Activated T-cell treated with anti-CD3 and anti-CD28 coated beads, Interleukin-2, amount 50 U/mL, for 72 hours (primary cell): ENCODE data around the gene OAS2. TPM values are rescaled to one million over a fixed set of nuclear protein-coding genes. Genes with fewer than 3 reads are reported as not detected.
A peak's percentile ranks its signal among the peaks of the same experiment; 100 is the strongest.
"Not testable (repeated sequence)": the region's sequence is repeated elsewhere in the genome, so short reads cannot be mapped to it uniquely, and the experiment has no call there.

Experiments used
- ATAC-seq, 2 donors: fragments of 150-1000 bp; cut with Tn5 transposase; replicated peaks in 1 of 2; 2 replicates each; pipeline ENCODE4 v1.10.0; 2021; ENCODE audit warnings: moderate library complexity in 2 of 2, mild to moderate bottlenecking in 1 of 2
- DNase-seq, 2 donors: peaks; one replicate each; pipeline ENCODE4 v3.0.0; 2021 to 2022; ENCODE audit warnings: mixed read lengths in 1 of 2
- H3K27ac Mint-ChIP-seq: one replicate; pipeline ENCODE4 v1.8.0; 2022; ENCODE audit warnings: mild to moderate bottlenecking, moderate library complexity, mixed read lengths
- H3K27me3 Mint-ChIP-seq: one replicate; pipeline ENCODE4 v1.8.0; 2022; ENCODE audit warnings: low read depth, mixed read lengths
- H3K36me3 Mint-ChIP-seq, 2 donors: one replicate each; pipeline ENCODE4 v1.8.0; 2022; ENCODE audit warnings: mixed read lengths in 2 of 2, mild to moderate bottlenecking in 1 of 2; ENCODE audit not compliant: insufficient read depth in 2 of 2
- H3K4me1 Mint-ChIP-seq: one replicate; pipeline ENCODE4 v1.8.0; 2022; ENCODE audit warnings: low read depth, mixed read lengths
- H3K4me3 Mint-ChIP-seq, 2 donors: one replicate each; pipeline ENCODE4 v1.8.0; 2022; ENCODE audit warnings: mild to moderate bottlenecking in 2 of 2, mixed read lengths in 2 of 2, moderate library complexity in 2 of 2
- H3K9me3 Mint-ChIP-seq, 2 donors: one replicate each; pipeline ENCODE4 v1.8.0; 2022; ENCODE audit warnings: mixed read lengths in 2 of 2
- total RNA-seq, 2 donors: library from RNA; stranded (reverse); gene quantifications; one replicate each; pipeline ENCODE4 v1.2.3, GENCODE V29; 2022

OAS2 gene
- total RNA-seq, 2 donors from 2014 or later: 80.2 to 139 TPM

- no peak for DNase-seq
- peaks cover 0 to 8% of the 10 kb centered on the region in 2 donors for H3K9me3 Mint-ChIP-seq
- H3K27ac Mint-ChIP-seq: peak overlapping the region; percentile 99
- H3K36me3 Mint-ChIP-seq: peaks cover 23 to 31% of the 10 kb centered on the region in 2 donors
- peaks cover 38% of the 10 kb centered on the region for H3K4me1 Mint-ChIP-seq
- peak overlapping the region; percentile 95 for H3K4me3 Mint-ChIP-seq
- H3K27me3 Mint-ChIP-seq: no peaks in the 10 kb centered on the region
- ATAC-seq: no peak
These were observed 678 bp upstream of the OAS2 start for GRCh38 chr12:112977641-112978040.

GRCh38 chr12:112979041-112979680, 842 bp downstream of the OAS2 start:
- DNase-seq (peak; percentile 47 to 49), ATAC-seq (peak; percentile 36 to 49)
- Mint-ChIP-seq H3K27me3 (no peaks in the 10 kb centered on the region), H3K36me3 (peaks cover 37 to 39% of the 10 kb centered on the region in 2 donors), H3K9me3 (peaks cover 0 to 9% of the 10 kb centered on the region in 2 donors), H3K27ac (peak overlapping the region; percentile 99), H3K4me3 (peak overlapping the region; percentile 95), H3K4me1 (peaks cover 43% of the 10 kb centered on the region)

GRCh38 chr12:112980491-112981158, 2.3 kb downstream of the OAS2 start:
- Mint-ChIP-seq H3K4me3 (peak overlapping the region; percentile 95), H3K4me1 (peaks cover 43% of the 10 kb centered on the region), H3K27ac (peak overlapping the region; percentile 88), H3K27me3 (no peaks in the 10 kb centered on the region), H3K9me3 (peaks cover 4 to 14% of the 10 kb centered on the region in 2 donors), H3K36me3 (peaks cover 49 to 51% of the 10 kb centered on the region in 2 donors)
- ATAC-seq (no peak), DNase-seq (no peak)

GRCh38 chr12:112985642-112986290, 7.4 kb downstream of the OAS2 start:
- no peak overlapping the region for H3K27ac Mint-ChIP-seq
- peaks cover 5 to 17% of the 10 kb centered on the region in 2 donors for H3K9me3 Mint-ChIP-seq
- H3K4me3 Mint-ChIP-seq: no peak overlapping the region
- peaks cover 60 to 74% of the 10 kb centered on the region in 2 donors for H3K36me3 Mint-ChIP-seq
- ATAC-seq (no peak), DNase-seq (no peak)
- peaks cover 48% of the 10 kb centered on the region for H3K4me1 Mint-ChIP-seq
- no peaks in the 10 kb centered on the region for H3K27me3 Mint-ChIP-seq

- no peak for ATAC-seq
- H3K9me3 Mint-ChIP-seq: peaks cover 5 to 18% of the 10 kb centered on the region in 2 donors
These were observed 8.0 kb downstream of the OAS2 start for GRCh38 chr12:112986291-112986800.

GRCh38 chr12:112987561-112987960, 9.2 kb downstream of the OAS2 start:
- Mint-ChIP-seq H3K4me3 (peak overlapping the region in 1 of 2 donors; percentile 58), H3K36me3 (peaks cover 54 to 71% of the 10 kb centered on the region in 2 donors), H3K27me3 (no peaks in the 10 kb centered on the region), H3K27ac (peak overlapping the region; percentile 89), H3K9me3 (peaks cover 5 to 14% of the 10 kb centered on the region in 2 donors), H3K4me1 (peaks cover 30% of the 10 kb centered on the region)
- DNase-seq (no peak), ATAC-seq (no peak)

More at GRCh38 chr12:112986291-112986800, 8.0 kb downstream of the OAS2 start:
- H3K27me3 Mint-ChIP-seq: no peaks in the 10 kb centered on the region
- DNase-seq: no peak
- peaks cover 42% of the 10 kb centered on the region for H3K4me1 Mint-ChIP-seq
- no peak overlapping the region for H3K27ac Mint-ChIP-seq
- H3K4me3 Mint-ChIP-seq: no peak overlapping the region
- peaks cover 60 to 72% of the 10 kb centered on the region in 2 donors for H3K36me3 Mint-ChIP-seq

GRCh38 chr12:112988224-112988623, 9.9 kb downstream of the OAS2 start:
- DNase-seq (peak; percentile 19 to 21), ATAC-seq (peak; percentile 70 to 76)
- H3K36me3 Mint-ChIP-seq: peaks cover 51 to 65% of the 10 kb centered on the region in 2 donors
- H3K27me3 Mint-ChIP-seq: no peaks in the 10 kb centered on the region
- peaks cover 25% of the 10 kb centered on the region for H3K4me1 Mint-ChIP-seq
- H3K4me3 Mint-ChIP-seq: peak overlapping the region in 1 of 2 donors; percentile 58
- peak overlapping the region; percentile 89 for H3K27ac Mint-ChIP-seq
- H3K9me3 Mint-ChIP-seq: peaks cover 5 to 11% of the 10 kb centered on the region in 2 donors

- peaks cover 5 to 11% of the 10 kb centered on the region in 2 donors for H3K9me3 Mint-ChIP-seq
- H3K27me3 Mint-ChIP-seq: not testable (repeated sequence)
- peak overlapping the region in 1 of 2 donors; percentile 58 for H3K4me3 Mint-ChIP-seq
- peak overlapping the region; percentile 89 for H3K27ac Mint-ChIP-seq
- peak in 1 of 2 donors; percentile 14 for DNase-seq
- H3K36me3 Mint-ChIP-seq: peaks cover 47 to 59% of the 10 kb centered on the region in 2 donors
- H3K4me1 Mint-ChIP-seq: peaks cover 25% of the 10 kb centered on the region
- peak; percentile 51 to 54 for ATAC-seq
These were observed 10.6 kb downstream of the OAS2 start for GRCh38 chr12:112988823-112989385.

GRCh38 chr12:112989806-112990205, 11.5 kb downstream of the OAS2 start:
- Mint-ChIP-seq H3K36me3 (peaks cover 40 to 53% of the 10 kb centered on the region in 2 donors), H3K27ac (peak overlapping the region; percentile 79), H3K9me3 (peaks cover 1 to 6% of the 10 kb centered on the region in 2 donors), H3K4me1 (peaks cover 25% of the 10 kb centered on the region), H3K4me3 (no peak overlapping the region), H3K27me3 (no peaks in the 10 kb centered on the region)
- no peak for ATAC-seq
- no peak for DNase-seq

- Mint-ChIP-seq H3K36me3 (peaks cover 41 to 51% of the 10 kb centered on the region in 2 donors), H3K4me3 (no peak overlapping the region), H3K27ac (no peak overlapping the region), H3K9me3 (peaks cover 1 to 6% of the 10 kb centered on the region in 2 donors), H3K27me3 (no peaks in the 10 kb centered on the region), H3K4me1 (peaks cover 18% of the 10 kb centered on the region)
- DNase-seq (peak; percentile 57 to 59), ATAC-seq (peak; percentile 50 to 52)
These were observed 14.5 kb downstream of the OAS2 start for GRCh38 chr12:112992541-112993398.

- Mint-ChIP-seq H3K9me3 (peaks cover 0 to 3% of the 10 kb centered on the region in 2 donors), H3K27ac (peak overlapping the region; percentile 66), H3K36me3 (peaks cover 29 to 44% of the 10 kb centered on the region in 2 donors), H3K4me1 (no peaks in the 10 kb centered on the region), H3K27me3 (no peaks in the 10 kb centered on the region), H3K4me3 (no peak overlapping the region)
- ATAC-seq: no peak
- DNase-seq: no peak
These were observed 16.7 kb downstream of the OAS2 start for GRCh38 chr12:112995008-112995407.

GRCh38 chr12:112996501-112996900, 18.2 kb downstream of the OAS2 start:
- DNase-seq (no peak), ATAC-seq (no peak)
- Mint-ChIP-seq H3K4me3 (no peak overlapping the region), H3K4me1 (no peaks in the 10 kb centered on the region), H3K36me3 (peaks cover 30 to 41% of the 10 kb centered on the region in 2 donors), H3K27ac (no peak overlapping the region), H3K27me3 (no peaks in the 10 kb centered on the region), H3K9me3 (peaks cover 0 to 2% of the 10 kb centered on the region in 2 donors)
